HS-27A (cell line): Measurements from ENCODE around the gene SLC39A11.
"Not testable (repeated sequence)": the region's sequence is repeated elsewhere in the genome, so short reads cannot be mapped to it uniquely, and the experiment has no call there.

Experiments
- DNase-seq: peaks from one replicate; pipeline ENCODE4 v3.0.0-alpha.2; 2012; ENCODE audit warnings: low read depth, missing footprints

The SLC39A11 gene

DNA sequence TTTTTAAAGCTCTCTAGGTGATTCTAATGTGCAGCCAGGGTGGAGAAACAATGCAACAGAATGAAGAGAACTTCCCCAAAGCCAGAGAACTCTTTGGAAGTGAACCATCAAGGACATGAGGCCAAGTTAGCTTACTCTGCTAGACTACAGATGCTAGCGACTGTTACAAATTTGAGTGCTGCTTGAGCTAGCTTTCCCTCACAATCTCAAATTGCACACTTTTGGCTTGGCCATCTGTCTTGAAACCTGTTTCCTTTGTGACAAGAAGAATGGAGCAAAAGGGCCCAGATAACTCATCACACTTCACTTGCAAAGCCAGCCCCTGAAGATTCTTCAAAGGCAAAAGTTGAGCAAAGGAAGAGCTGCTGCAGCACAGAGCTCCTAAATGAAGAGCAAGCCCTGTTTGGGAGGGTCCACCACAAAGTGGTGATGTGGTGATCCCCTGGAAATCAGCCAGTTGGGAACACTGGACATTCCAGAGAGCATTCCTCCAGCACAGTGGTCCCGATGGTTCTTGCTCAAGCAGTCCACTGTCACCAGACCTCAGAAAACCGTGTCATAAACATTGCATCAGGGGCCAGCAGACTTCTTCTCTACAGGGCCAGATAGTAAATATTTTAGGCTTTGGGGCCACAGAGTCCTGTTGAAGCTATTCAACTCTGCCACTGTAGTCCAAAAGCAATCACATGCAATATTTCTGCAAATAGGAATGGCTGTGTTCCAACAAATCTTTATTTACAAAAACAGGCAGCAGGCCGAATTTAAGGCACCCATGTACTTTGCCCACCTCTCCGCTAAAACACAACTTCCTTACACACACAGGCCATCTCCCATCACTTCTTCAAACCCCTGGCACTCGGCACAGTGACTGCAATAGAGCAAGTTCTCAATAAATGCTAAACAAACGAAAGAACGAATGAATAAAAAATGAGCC, 21.2 kb downstream of the SLC39A11 start:
- DNase-seq: no peak

GRCh38 chr17:73069841-73070240, 22.6 kb downstream of the SLC39A11 start:
- no peak for DNase-seq

GRCh38 chr17:73069164-73069770, 23.2 kb downstream of the SLC39A11 start:
- no peak for DNase-seq

- DNase-seq: no peak
These were observed 23.9 kb downstream of the SLC39A11 start for GRCh38 chr17:73068322-73069153.

- DNase-seq: not testable (repeated sequence)
These were observed 24.8 kb downstream of the SLC39A11 start for GRCh38 chr17:73067699-73068098.

DNA sequence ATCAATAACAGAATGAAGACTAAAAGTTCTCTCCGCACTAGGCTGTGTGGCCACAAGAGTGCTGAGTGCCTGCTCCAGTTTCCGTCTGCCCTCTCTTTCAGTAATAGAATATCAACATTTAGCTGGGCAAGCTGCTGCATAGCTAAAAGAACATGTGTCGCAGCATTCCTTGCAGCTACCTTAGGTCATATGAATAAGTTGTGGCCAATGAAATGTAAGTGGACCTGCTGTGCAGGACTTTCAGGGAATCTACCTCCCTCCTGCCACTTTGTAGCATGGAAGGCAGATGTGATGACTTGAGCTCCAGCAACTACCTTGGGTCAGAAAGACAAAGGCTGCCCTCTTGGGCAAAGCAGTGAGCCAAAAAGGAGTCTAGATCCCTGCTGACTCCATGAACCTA, 25.4 kb downstream of the SLC39A11 start:
- no peak for DNase-seq

DNA sequence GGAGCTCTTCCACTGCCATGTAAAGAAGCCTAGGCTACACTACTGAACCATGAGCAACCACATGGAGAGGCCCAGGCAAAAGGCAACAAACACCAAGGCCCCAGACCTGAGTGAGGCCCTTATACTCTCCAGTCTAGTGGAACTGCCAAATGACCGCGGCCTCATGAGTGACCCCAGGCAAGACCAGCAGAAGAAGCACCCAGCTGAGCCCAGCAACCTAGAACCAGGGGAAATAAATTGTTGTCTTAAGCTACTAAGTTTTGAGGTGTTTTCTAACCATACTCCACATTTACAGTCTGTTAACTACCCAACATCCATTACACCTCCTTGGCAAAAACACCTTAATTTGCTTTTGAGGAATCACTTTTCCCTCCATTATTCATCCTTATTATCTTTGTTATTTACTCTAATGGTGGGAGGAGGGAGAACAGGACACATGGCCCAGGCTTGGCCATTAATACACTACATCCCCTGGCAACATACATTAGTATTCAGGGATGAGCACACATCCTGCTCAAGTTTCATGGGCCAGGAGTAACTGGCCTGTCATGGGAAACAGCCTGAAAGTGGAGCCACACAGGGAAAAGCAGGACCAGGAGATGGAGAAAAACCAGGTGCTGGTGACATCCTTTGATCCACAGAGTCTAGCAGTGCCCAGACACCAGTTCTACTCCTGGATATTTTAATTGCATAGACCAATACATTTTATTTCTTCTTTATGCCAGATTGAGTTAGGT, 26.2 kb downstream of the SLC39A11 start:
- DNase-seq: no peak

- DNase-seq: no peak
These were observed 27.1 kb downstream of the SLC39A11 start for GRCh38 chr17:73065376-73065775.

- no peak for DNase-seq
These were observed 28.2 kb downstream of the SLC39A11 start for GRCh38 chr17:73064084-73064938.

DNA sequence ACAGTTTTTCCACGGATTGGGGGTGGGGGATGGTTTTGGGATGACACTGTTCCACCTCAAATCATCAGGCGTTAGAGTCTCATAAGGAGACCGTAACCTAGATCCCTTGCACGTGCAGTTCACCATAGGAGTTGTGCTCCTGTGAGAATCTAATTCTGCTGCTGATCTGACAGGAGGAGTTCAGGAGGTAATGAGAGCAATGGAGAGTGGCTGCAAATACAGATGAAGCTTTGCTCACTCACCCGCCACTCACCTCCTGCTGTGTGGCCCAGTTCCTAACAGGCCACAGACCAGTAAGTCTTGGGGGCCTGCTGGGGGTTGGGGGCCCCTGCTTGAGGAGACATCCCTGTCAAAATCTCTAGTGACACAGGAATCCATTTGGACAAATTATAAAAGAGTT, 29.8 kb downstream of the SLC39A11 start:
- DNase-seq: no peak

DNA sequence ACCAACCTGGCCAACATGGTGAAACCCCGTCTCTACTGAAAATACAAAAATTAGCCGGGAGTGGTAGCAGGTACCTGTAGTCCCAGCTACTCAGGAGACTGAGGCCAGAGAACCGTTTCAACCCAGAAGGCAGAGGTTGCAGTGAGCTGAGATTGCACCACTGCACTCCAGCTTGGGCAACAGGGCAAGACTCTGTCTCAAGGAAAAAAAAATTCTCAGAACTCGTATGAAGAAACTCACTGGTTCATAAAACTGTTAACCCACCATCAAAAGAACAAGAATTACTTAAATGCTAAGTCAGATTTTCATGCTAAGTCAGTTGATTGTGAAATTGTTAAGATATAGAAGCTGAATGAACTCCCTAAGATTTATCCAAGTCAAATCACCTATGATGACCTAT, 31.3 kb downstream of the SLC39A11 start:
- no peak for DNase-seq

DNA sequence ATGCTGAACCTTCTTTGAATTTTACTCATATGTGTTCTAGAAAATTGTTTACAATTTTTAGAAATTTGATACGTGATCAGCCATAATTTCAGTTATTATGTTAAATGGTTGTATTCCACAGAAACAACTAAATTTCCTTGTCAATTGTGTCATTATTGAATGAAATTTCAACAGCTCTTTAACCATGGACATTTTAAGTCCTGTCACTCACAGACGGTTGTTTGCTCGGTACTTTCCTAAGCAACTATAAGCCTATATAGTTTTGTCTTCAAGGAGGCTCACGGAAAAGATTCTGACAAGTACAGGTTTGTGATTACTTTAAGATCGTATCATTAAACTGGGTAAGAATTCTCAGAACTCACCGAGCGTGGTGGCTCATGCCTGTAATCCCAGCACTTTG, 31.8 kb downstream of the SLC39A11 start:
- DNase-seq: no peak

GRCh38 chr17:73059713-73060112, 32.8 kb downstream of the SLC39A11 start:
- not testable (repeated sequence) for DNase-seq

DNA sequence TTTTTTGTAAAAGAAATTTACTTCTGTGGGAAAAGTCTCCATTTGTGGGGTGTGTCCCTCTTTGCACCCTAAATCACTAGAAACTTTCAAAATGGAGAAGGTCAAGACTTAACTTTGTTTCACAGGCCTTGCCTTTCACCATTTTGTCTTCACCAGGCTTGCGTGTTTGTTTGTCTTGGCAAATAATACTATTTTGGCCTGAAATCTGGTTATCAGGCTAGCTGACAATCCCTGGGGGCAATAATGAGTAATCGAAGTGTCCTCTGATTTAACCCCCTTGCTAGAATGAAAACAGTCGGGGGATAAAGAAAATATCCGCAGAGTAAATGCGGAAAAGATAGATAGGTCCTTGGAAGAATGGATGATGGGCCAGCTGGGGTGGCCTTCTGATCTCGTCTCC, 34.5 kb downstream of the SLC39A11 start:
- no peak for DNase-seq

GRCh38 chr17:73057196-73057595, 35.3 kb downstream of the SLC39A11 start:
- no peak for DNase-seq

DNA sequence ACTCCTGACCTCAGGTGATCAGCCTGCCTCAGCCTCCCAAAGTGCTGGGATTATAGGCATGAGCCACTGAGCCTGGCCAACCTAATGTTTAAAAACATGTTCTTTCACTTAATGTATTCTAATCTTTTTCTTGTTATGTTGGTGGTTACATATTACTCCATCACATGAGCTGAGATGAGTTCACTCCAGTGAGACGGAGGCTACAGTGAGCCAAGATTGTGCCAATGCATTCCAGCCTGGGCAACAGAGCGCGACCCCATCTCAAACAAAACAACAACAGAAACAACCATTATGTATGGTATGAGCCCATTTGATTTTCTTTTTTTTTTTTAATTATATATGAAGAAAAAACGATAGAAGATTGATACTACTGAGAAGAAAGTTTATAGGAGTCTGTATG, 39.6 kb downstream of the SLC39A11 start:
- DNase-seq: no peak

DNA sequence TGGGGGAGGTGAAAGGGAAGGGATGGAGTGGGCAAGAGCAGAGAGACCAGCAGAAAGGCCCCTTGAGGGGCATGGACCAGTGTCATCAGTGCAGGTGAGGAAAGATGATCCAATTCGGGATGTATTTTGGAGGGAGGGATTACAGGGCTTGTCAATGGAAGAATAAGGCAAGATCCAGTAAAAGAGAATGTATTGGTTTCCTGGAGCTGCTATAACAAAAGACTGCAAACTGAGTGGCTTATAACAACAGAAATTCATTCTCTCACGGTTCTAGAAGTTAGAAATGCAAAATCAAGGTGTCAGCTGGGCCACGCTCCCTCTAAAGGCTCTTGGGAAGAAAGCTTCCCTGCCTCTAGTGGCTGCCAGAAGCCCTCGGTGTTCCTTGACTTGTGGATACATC, 41.7 kb downstream of the SLC39A11 start:
- DNase-seq: no peak

- no peak for DNase-seq
These were observed 44.3 kb downstream of the SLC39A11 start for GRCh38 chr17:73048170-73048569.

GRCh38 chr17:73045724-73046123, 46.8 kb downstream of the SLC39A11 start:
- no peak for DNase-seq

DNA sequence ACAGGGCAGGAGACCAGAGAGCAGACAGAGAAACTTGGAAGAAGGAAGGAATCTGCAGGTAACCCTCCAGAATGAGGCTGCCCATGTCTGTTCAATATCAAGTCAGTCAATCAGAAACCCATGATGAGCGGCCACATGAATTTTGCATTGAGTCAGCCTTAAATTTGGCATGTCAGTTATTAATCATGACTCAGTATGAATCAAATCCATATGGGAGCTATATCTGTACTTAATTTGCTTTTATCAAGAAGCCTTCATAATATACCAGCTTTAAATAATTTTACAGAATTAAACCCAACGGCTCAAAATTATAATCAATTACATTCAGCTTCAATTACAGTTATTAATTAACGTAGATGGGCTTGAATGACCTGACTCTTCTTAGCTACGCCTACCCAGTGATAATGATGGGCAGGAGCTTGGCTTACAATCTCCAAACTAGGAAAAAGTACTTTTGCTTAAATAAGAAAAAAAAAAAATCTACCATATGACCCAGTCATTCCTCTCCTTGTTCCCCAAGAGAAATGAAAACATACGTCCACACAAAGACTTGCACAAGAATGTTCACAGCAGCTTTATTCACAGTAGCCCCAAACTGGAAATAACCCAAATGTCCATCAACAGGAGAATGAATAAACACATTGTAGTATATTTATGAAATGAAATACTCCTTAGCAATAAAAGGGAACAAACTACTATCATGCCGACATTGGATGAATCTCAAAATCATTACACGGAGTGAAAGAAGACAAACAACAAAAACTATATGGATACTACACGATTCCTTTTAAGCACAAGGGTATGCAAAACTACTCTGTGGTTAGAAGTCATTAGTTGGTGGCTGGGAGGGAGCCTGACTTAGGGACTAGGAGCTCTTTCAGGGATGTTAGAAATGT, 48.6 kb downstream of the SLC39A11 start:
- DNase-seq: peak; percentile 14
